SK-N-SH (cell line): ENCODE data around the gene FCHSD2.

Experiments used
- EP300 ChIP-seq, 2 experiments: IDR thresholded peaks; 2 replicates each; pipeline versions ENCODE4 v1.4.0 to v1.6.1; 2012; ENCODE audit warnings: borderline replicate concordance in 1 of 2, low read depth in 1 of 2, low read length in 1 of 2
- FOXM1 ChIP-seq: IDR thresholded peaks from 2 replicates; pipeline ENCODE4 v1.4.0; 2012; ENCODE audit warnings: low read depth, mild to moderate bottlenecking
- TF ChIP-seq, protein P1 (sequence below): fragments of 200-600 bp; sonication (generic); IDR thresholded peaks from 2 replicates; pipeline ENCODE4 v1.6.1; 2017; ENCODE audit warnings: antibody characterized with exemption, mild to moderate bottlenecking, moderate library complexity
- TF ChIP-seq, protein P2 (sequence below): fragments of 150-350 bp; IDR thresholded peaks from 2 replicates; pipeline ENCODE4 v1.6.1; 2017; ENCODE audit warnings: antibody characterized with exemption, low read length, low read depth, borderline replicate concordance

GRCh38 chr11:73189315-73189714 lies 47.2 kb upstream of the FCHSD2 start:
- no peak for TF ChIP-seq EP300 (IDR thresholded peaks at IDR 0.05; ENCODE audit: borderline replicate concordance in 1 of 2, low read depth in 1 of 2, low read length in 1 of 2)
- no peak for TF ChIP-seq FOXM1
- TF ChIP-seq, protein P1, sequence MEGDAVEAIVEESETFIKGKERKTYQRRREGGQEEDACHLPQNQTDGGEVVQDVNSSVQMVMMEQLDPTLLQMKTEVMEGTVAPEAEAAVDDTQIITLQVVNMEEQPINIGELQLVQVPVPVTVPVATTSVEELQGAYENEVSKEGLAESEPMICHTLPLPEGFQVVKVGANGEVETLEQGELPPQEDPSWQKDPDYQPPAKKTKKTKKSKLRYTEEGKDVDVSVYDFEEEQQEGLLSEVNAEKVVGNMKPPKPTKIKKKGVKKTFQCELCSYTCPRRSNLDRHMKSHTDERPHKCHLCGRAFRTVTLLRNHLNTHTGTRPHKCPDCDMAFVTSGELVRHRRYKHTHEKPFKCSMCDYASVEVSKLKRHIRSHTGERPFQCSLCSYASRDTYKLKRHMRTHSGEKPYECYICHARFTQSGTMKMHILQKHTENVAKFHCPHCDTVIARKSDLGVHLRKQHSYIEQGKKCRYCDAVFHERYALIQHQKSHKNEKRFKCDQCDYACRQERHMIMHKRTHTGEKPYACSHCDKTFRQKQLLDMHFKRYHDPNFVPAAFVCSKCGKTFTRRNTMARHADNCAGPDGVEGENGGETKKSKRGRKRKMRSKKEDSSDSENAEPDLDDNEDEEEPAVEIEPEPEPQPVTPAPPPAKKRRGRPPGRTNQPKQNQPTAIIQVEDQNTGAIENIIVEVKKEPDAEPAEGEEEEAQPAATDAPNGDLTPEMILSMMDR, result no peak
- TF ChIP-seq, protein P2, sequence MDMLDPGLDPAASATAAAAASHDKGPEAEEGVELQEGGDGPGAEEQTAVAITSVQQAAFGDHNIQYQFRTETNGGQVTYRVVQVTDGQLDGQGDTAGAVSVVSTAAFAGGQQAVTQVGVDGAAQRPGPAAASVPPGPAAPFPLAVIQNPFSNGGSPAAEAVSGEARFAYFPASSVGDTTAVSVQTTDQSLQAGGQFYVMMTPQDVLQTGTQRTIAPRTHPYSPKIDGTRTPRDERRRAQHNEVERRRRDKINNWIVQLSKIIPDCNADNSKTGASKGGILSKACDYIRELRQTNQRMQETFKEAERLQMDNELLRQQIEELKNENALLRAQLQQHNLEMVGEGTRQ, result no peak
